WERI-Rb-1 (cell line): Measurements from ENCODE around the gene REP15.

Source experiments
- DNase-seq: peaks from one replicate; pipeline ENCODE4 v3.0.0-alpha.2; 2020
- H3K27ac ChIP-seq: fragments of 250-450 bp; sonication (Bioruptor Pico); 2 replicates; pipeline ENCODE4 v1.5.1; 2020; ENCODE audit warnings: mild to moderate bottlenecking, moderate library complexity
- H3K27me3 ChIP-seq: fragments of 250-450 bp; sonication (Bioruptor Pico); 2 replicates; pipeline ENCODE4 v1.5.1; 2021; ENCODE audit warnings: mild to moderate bottlenecking, low read depth, moderate library complexity; ENCODE audit not compliant: insufficient read depth, severe bottlenecking
- H3K36me3 ChIP-seq: fragments of 250-450 bp; sonication (Bioruptor Pico); 2 replicates; pipeline ENCODE4 v1.5.1; 2020; ENCODE audit warnings: mild to moderate bottlenecking, moderate library complexity
- H3K4me3 ChIP-seq: 2 replicates; pipeline ENCODE4 v1.5.1; 2011; ENCODE audit warnings: low read depth, mild to moderate bottlenecking, control low read depth, low read length
- H3K9me3 ChIP-seq: fragments of 250-450 bp; sonication (Bioruptor Pico); 2 replicates; pipeline ENCODE4 v1.5.1; 2021; ENCODE audit warnings: mild to moderate bottlenecking, moderate library complexity; ENCODE audit not compliant: severe bottlenecking
- CTCF ChIP-seq: IDR thresholded peaks from 2 replicates; pipeline ENCODE4 v1.5.1; 2011; ENCODE audit warnings: low read depth, mild to moderate bottlenecking, control low read depth, inconsistent platforms, low read length

REP15 gene

GRCh38 chr12:27657296-27657695, 39.0 kb upstream of the REP15 start:
- no peaks in the 10 kb centered on the region for H3K27me3 ChIP-seq
- H3K36me3 ChIP-seq: no peaks in the 10 kb centered on the region; the same call in 1 of the 2 replicates
- no peak for TF ChIP-seq CTCF
- H3K9me3 ChIP-seq: no peaks in the 10 kb centered on the region
- no peak overlapping the region for H3K4me3 ChIP-seq
- DNase-seq: no peak
- no peak overlapping the region for H3K27ac ChIP-seq

GRCh38 chr12:27665704-27666103, 30.5 kb upstream of the REP15 start:
- no peaks in the 10 kb centered on the region for H3K9me3 ChIP-seq
- H3K4me3 ChIP-seq: no peak overlapping the region
- no peak for TF ChIP-seq CTCF
- H3K27ac ChIP-seq: no peak overlapping the region
- H3K36me3 ChIP-seq: peaks cover 4% of the 10 kb centered on the region; the same call in 1 of the 2 replicates
- H3K27me3 ChIP-seq: no peaks in the 10 kb centered on the region
- no peak for DNase-seq

GRCh38 chr12:27666510-27666909, 29.7 kb upstream of the REP15 start:
- DNase-seq: no peak
- TF ChIP-seq CTCF: no peak
- Histone ChIP-seq H3K27me3 (no peaks in the 10 kb centered on the region), H3K4me3 (no peak overlapping the region), H3K27ac (no peak overlapping the region), H3K9me3 (no peaks in the 10 kb centered on the region), H3K36me3 (peaks cover 4% of the 10 kb centered on the region; the same call in 1 of the 2 replicates)

- H3K27ac ChIP-seq: no peak overlapping the region
- no peaks in the 10 kb centered on the region for H3K27me3 ChIP-seq
- peaks cover 4% of the 10 kb centered on the region; the same call in 1 of the 2 replicates for H3K36me3 ChIP-seq
These were observed 28.7 kb upstream of the REP15 start for GRCh38 chr12:27667540-27667939.

GRCh38 chr12:27672051-27672450, 24.2 kb upstream of the REP15 start:
- H3K27ac ChIP-seq: no peak overlapping the region
- no peak for TF ChIP-seq CTCF
- no peaks in the 10 kb centered on the region for H3K27me3 ChIP-seq
- H3K4me3 ChIP-seq: no peak overlapping the region
- peaks cover 4% of the 10 kb centered on the region for H3K36me3 ChIP-seq
- no peak for DNase-seq
- H3K9me3 ChIP-seq: no peaks in the 10 kb centered on the region

More at GRCh38 chr12:27667540-27667939, 28.7 kb upstream of the REP15 start:
- no peak for DNase-seq
- no peak for TF ChIP-seq CTCF
- Histone ChIP-seq H3K9me3 (no peaks in the 10 kb centered on the region), H3K4me3 (no peak overlapping the region)

- TF ChIP-seq CTCF: no peak
- no peaks in the 10 kb centered on the region for H3K27me3 ChIP-seq
- no peaks in the 10 kb centered on the region; the same call in none of the 2 replicates for H3K36me3 ChIP-seq
- H3K27ac ChIP-seq: no peak overlapping the region
- H3K4me3 ChIP-seq: no peak overlapping the region
- H3K9me3 ChIP-seq: no peaks in the 10 kb centered on the region
- DNase-seq: no peak
These were observed 23.6 kb upstream of the REP15 start for GRCh38 chr12:27672643-27673042.
